Upper lobe of left lung (tissue), 6 donors: ENCODE data around the gene SEC61G. TPM values are rescaled to one million over a fixed set of nuclear protein-coding genes. Genes with fewer than 3 reads are reported as not detected.

Source experiments
- ATAC-seq, 2 donors: fragments of 200-7000 bp; cut with Tn5 transposase; one replicate each; pipeline ENCODE4 v1.9.1; 2022; ENCODE audit warnings: mild to moderate bottlenecking in 2 of 2, moderate library complexity in 2 of 2; ENCODE audit not compliant: low FRiP score in 2 of 2
- DNase-seq, 2 donors: peaks; one replicate each; pipeline ENCODE4 v3.0.0-alpha.2; 2019 to 2020
- H3K27ac ChIP-seq, 4 donors: fragments of 200-600 bp; sonication (generic); one replicate each; pipeline ENCODE4 v1.5.1; 2016 to 2019
- H3K27me3 ChIP-seq, 4 donors: fragments of 200-600 bp; sonication (generic); one replicate each; pipeline ENCODE4 v1.5.1; 2017 to 2019
- H3K36me3 ChIP-seq, 4 donors: fragments of 200-600 bp; sonication (generic); one replicate each; pipeline ENCODE4 v1.5.1; 2016 to 2019
- H3K4me1 ChIP-seq, 4 donors: fragments of 200-600 bp; sonication (generic); one replicate each; pipeline ENCODE4 v1.5.1; 2018 to 2019
- H3K4me3 ChIP-seq, 4 donors: fragments of 200-600 bp; sonication (generic); one replicate each; pipeline ENCODE4 v1.5.1; 2017 to 2019; ENCODE audit warnings: mild to moderate bottlenecking in 2 of 4, moderate library complexity in 1 of 4
- H3K9me3 ChIP-seq, 4 donors: fragments of 200-600 bp; sonication (generic); one replicate each; pipeline ENCODE4 v1.5.1; 2018 to 2019
- CTCF ChIP-seq, 6 experiments: fragments of 450-650 bp in 4 of 6; fragments of 200-600 bp in 2 of 6; sonication (generic) in 2 of 6; IDR thresholded peaks; one replicate each; pipeline ENCODE4 v1.5.1; 2016 to 2019; ENCODE audit warnings: antibody characterized with exemption in 6 of 6
- EP300 ChIP-seq, 4 donors: sonication (generic); formaldehyde crosslinking; IDR thresholded peaks; one replicate each; pipeline ENCODE4 v1.5.1; 2017; ENCODE audit warnings: antibody characterized with exemption in 4 of 4, control low read depth in 2 of 4
- POLR2A ChIP-seq, 4 donors: fragments of 450-650 bp; IDR thresholded peaks; one replicate each; pipeline ENCODE4 v1.5.1; 2016 to 2017; ENCODE audit warnings: antibody characterized with exemption in 4 of 4, mild to moderate bottlenecking in 2 of 4
- POLR2AphosphoS5 ChIP-seq, 2 donors: sonication (generic); formaldehyde crosslinking; IDR thresholded peaks; one replicate each; pipeline ENCODE4 v1.5.1; 2017; ENCODE audit warnings: antibody characterized with exemption in 2 of 2
- WGBS, 2 donors: methylation state at CpG; one replicate each; pipeline ENCODE4 v1.1.5; 2017 to 2018; 5-methylcytosine and 5-hydroxymethylcytosine counted together
- total RNA-seq, 6 donors: library from RNA; depleted of rRNA in 4 of 6; stranded (reverse); fragments of >200 nt in 4 of 6; gene quantifications; one replicate each; pipeline versions ENCODE4 v1.1.0 to v1.2.1, GENCODE V29; 2016 to 2021
- donor health status: DM: no; HTN: no; CAD: no; lungs with moderate emphysema.
- donor health status: DM: no; HTN: yes; CAD: no; lungs with severe emphysema.

The SEC61G gene
- total RNA-seq, 6 donors from 2014 or later: 25.1 to 201 (median 92.5) TPM

- Histone ChIP-seq H3K4me1 (no peaks in the 10 kb centered on the region), H3K9me3 (peaks cover 0 to 3% (median 0%) of the 10 kb centered on the region in 4 donors), H3K27me3 (no peaks in the 10 kb centered on the region), H3K27ac (no peak overlapping the region), H3K4me3 (no peak overlapping the region), H3K36me3 (no peaks in the 10 kb centered on the region)
- ATAC-seq (no peak), DNase-seq (no peak)
- TF ChIP-seq POLR2A (IDR thresholded peaks at IDR 0.05) (no peak), POLR2AphosphoS5 (IDR thresholded peaks at IDR 0.05) (no peak), EP300 (IDR thresholded peaks at IDR 0.05) (no peak), CTCF (IDR thresholded peaks at IDR 0.05) (no peak)
These were observed 39.6 kb downstream of the SEC61G start for GRCh38 chr7:54719425-54719824.

- Histone ChIP-seq H3K27ac (no peak overlapping the region), H3K4me3 (no peak overlapping the region), H3K27me3 (no peaks in the 10 kb centered on the region), H3K9me3 (peaks cover 0 to 8% (median 0%) of the 10 kb centered on the region in 4 donors), H3K4me1 (no peaks in the 10 kb centered on the region), H3K36me3 (no peaks in the 10 kb centered on the region)
- TF ChIP-seq POLR2AphosphoS5 (IDR thresholded peaks at IDR 0.05) (no peak), POLR2A (IDR thresholded peaks at IDR 0.05) (no peak), EP300 (IDR thresholded peaks at IDR 0.05) (no peak), CTCF (IDR thresholded peaks at IDR 0.05) (no peak)
- ATAC-seq: no peak
- 85 to 90% methylated on average over 4 of the region's 4 CpGs for WGBS, 2 donors
- no peak for DNase-seq
These were observed 46.2 kb downstream of the SEC61G start for GRCh38 chr7:54712820-54713219.

- no peak overlapping the region for H3K4me3 ChIP-seq
- H3K4me1 ChIP-seq: no peaks in the 10 kb centered on the region
- no peak for TF ChIP-seq POLR2A (IDR thresholded peaks at IDR 0.05)
- TF ChIP-seq EP300 (IDR thresholded peaks at IDR 0.05): no peak
- TF ChIP-seq CTCF (IDR thresholded peaks at IDR 0.05): no peak
- no peak for TF ChIP-seq POLR2AphosphoS5 (IDR thresholded peaks at IDR 0.05)
- WGBS, 2 donors: 77 to 83% methylated on average over 2 of the region's 2 CpGs
- ATAC-seq (no peak), DNase-seq (no peak)
- no peaks in the 10 kb centered on the region for H3K36me3 ChIP-seq
- peaks cover 0 to 5% (median 0%) of the 10 kb centered on the region in 4 donors for H3K9me3 ChIP-seq
- H3K27me3 ChIP-seq: no peaks in the 10 kb centered on the region
- no peak overlapping the region for H3K27ac ChIP-seq
These were observed 47.0 kb downstream of the SEC61G start for GRCh38 chr7:54711900-54712595.

- Histone ChIP-seq H3K4me3 (no peak overlapping the region), H3K9me3 (peaks cover 0 to 5% (median 0%) of the 10 kb centered on the region in 4 donors), H3K4me1 (no peaks in the 10 kb centered on the region), H3K36me3 (no peaks in the 10 kb centered on the region), H3K27ac (no peak overlapping the region), H3K27me3 (no peaks in the 10 kb centered on the region)
- DNase-seq (no peak), ATAC-seq (no peak)
- TF ChIP-seq POLR2A (IDR thresholded peaks at IDR 0.05): no peak
- TF ChIP-seq POLR2AphosphoS5 (IDR thresholded peaks at IDR 0.05): no peak
- TF ChIP-seq EP300 (IDR thresholded peaks at IDR 0.05): no peak
- WGBS, 2 donors: 79 to 83% methylated on average over 1 of the region's 1 CpG
These were observed 49.7 kb downstream of the SEC61G start for GRCh38 chr7:54709283-54709682.

GRCh38 chr7:54705436-54705835 is 53.6 kb downstream of the SEC61G start:
- Histone ChIP-seq H3K9me3 (peaks cover 0 to 5% (median 0%) of the 10 kb centered on the region in 4 donors), H3K27ac (no peak overlapping the region), H3K36me3 (no peaks in the 10 kb centered on the region), H3K4me3 (no peak overlapping the region), H3K4me1 (no peaks in the 10 kb centered on the region), H3K27me3 (no peaks in the 10 kb centered on the region)
- ATAC-seq (no peak), DNase-seq (no peak)
- TF ChIP-seq EP300 (IDR thresholded peaks at IDR 0.05) (no peak), POLR2A (IDR thresholded peaks at IDR 0.05) (no peak), CTCF (IDR thresholded peaks at IDR 0.05) (no peak), POLR2AphosphoS5 (IDR thresholded peaks at IDR 0.05) (no peak)
- WGBS, 2 donors: 50 to 51% methylated on average over 4 of the region's 4 CpGs
